COLO668 (cell line): ENCODE results near the gene KATNBL1.

Experiments
- DNase-seq: peaks from one replicate; lab custom pipeline; 2025; ENCODE audit not compliant: unreplicated experiment; lab: John Stamatoyannopoulos, UW

The KATNBL1 gene

GRCh38 chr15:34209421-34210282 is at the start of gene KATNBL1:
Gene KATNBL1 (minus strand): TSS chr15:34210096. CDS start chr15:34163676, 46,420 bp downstream.
- peak; percentile 97 for DNase-seq

GRCh38 chr15:34259566-34259965 is 49.7 kb upstream of the KATNBL1 start:
- DNase-seq, result no peak

- no peak for DNase-seq
Measured at GRCh38 chr15:34258151-34258550, 48.3 kb upstream of the KATNBL1 start.

GRCh38 chr15:34252545-34252944 is 42.6 kb upstream of the KATNBL1 start:
- no peak for DNase-seq

GRCh38 chr15:34248190-34248589 is 38.3 kb upstream of the KATNBL1 start:
- no peak for DNase-seq

- no peak for DNase-seq
Measured at GRCh38 chr15:34246276-34246976, 36.5 kb upstream of the KATNBL1 start.

GRCh38 chr15:34243226-34243625 is 33.3 kb upstream of the KATNBL1 start:
- no peak for DNase-seq

GRCh38 chr15:34242331-34242710 is 32.4 kb upstream of the KATNBL1 start:
- DNase-seq, result no peak

- peak; percentile 3 for DNase-seq
Measured at GRCh38 chr15:34241376-34242330, 31.8 kb upstream of the KATNBL1 start.

- no peak for DNase-seq
Measured at GRCh38 chr15:34240537-34240936, 30.6 kb upstream of the KATNBL1 start.

- DNase-seq, result no peak
Measured at GRCh38 chr15:34239151-34239808, 29.4 kb upstream of the KATNBL1 start.

- DNase-seq, result no peak
Measured at GRCh38 chr15:34233614-34234013, 23.7 kb upstream of the KATNBL1 start.

GRCh38 chr15:34223904-34224596 is 14.2 kb upstream of the KATNBL1 start:
- DNase-seq, result peak; percentile 5

GRCh38 chr15:34217587-34218225 is 7.8 kb upstream of the KATNBL1 start:
- no peak for DNase-seq

- DNase-seq, result no peak
Measured at GRCh38 chr15:34216527-34217270, 6.8 kb upstream of the KATNBL1 start.

- DNase-seq, result no peak
Measured at GRCh38 chr15:34214135-34214534, 4.2 kb upstream of the KATNBL1 start.

- DNase-seq, result no peak
Measured at GRCh38 chr15:34213690-34214089, 3.8 kb upstream of the KATNBL1 start.

- DNase-seq, result no peak
Measured at GRCh38 chr15:34206011-34206410, 3.9 kb downstream of the KATNBL1 start.

GRCh38 chr15:34203936-34204335 is 6.0 kb downstream of the KATNBL1 start:
- no peak for DNase-seq
